ENCODE measurements around the gene HELT.
"Not testable (repeated sequence)": the region's sequence is repeated elsewhere in the genome, so short reads cannot be mapped to it uniquely, and the experiment has no call there.

The HELT gene

DNA sequence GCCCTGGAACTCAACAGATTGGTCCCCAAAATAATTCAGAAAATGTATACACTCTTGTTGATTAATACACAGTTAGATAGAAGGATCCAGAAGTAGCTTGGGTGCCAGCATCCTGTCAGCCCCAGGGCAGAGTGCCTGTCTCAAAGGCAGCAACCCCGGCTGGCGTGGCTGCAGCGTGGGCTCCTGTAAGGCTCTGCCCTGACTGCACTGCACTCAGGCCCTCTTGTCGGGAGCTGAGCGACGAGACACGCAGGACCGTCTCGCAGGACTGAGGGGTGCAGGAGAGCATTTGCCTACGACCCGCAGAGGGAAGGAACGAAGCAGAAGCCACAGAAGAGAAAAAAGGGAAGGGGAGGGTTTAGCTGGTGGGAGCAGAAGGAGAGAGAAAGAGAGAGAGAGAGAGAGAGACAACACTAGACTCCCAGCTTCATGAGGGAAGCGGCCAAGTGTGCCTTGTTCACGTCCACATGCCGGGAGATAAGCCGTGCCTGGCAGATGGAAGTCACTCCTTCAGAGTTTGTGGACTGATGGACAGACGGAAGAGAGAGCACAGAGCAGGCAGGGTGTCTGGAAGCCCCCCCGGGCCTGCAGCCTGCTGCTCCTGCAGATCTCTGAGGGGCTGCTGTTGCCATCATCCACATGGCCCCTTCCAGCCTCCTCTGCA, 38.7 kb upstream of the HELT start:
- DNase-seq (ENCODE audit: low read depth): no peak
- no peak for TF ChIP-seq MYC (IDR thresholded peaks at IDR 0.05; ENCODE audit: low read depth, low read length)
- TF ChIP-seq, protein P1, sequence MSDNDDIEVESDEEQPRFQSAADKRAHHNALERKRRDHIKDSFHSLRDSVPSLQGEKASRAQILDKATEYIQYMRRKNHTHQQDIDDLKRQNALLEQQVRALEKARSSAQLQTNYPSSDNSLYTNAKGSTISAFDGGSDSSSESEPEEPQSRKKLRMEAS (IDR thresholded peaks at IDR 0.05; ENCODE audit: low read depth, low read length): no peak
- TF ChIP-seq POLR2A (IDR thresholded peaks at IDR 0.05; ENCODE audit: extremely low read depth, insufficient read length): no peak
- TF ChIP-seq, protein P2, sequence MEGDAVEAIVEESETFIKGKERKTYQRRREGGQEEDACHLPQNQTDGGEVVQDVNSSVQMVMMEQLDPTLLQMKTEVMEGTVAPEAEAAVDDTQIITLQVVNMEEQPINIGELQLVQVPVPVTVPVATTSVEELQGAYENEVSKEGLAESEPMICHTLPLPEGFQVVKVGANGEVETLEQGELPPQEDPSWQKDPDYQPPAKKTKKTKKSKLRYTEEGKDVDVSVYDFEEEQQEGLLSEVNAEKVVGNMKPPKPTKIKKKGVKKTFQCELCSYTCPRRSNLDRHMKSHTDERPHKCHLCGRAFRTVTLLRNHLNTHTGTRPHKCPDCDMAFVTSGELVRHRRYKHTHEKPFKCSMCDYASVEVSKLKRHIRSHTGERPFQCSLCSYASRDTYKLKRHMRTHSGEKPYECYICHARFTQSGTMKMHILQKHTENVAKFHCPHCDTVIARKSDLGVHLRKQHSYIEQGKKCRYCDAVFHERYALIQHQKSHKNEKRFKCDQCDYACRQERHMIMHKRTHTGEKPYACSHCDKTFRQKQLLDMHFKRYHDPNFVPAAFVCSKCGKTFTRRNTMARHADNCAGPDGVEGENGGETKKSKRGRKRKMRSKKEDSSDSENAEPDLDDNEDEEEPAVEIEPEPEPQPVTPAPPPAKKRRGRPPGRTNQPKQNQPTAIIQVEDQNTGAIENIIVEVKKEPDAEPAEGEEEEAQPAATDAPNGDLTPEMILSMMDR (IDR thresholded peaks at IDR 0.05; ENCODE audit: low read depth, low read length): no peak
- H3K4me3 ChIP-seq (ENCODE audit: low read depth, low read length): no peak overlapping the region

DNA sequence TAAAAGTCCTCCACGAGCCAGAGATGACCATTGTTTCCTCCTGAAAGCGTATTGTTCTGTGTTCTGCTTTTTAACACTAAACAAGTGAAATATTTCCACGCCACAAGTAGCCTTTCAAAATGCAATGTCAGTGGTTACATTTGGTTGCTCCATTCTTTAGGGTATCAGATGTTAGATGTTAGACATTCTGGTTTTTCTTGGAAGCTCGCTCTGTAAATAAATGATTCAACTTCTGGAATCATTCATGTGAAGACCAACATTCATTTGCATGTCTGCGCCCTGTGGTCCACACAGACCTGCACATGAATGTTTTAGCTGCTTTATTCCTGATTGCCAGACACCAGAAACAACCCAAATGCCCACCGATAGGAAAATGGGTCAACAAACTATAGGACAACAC, 38.0 kb upstream of the HELT start:
- TF ChIP-seq, protein P2 (IDR thresholded peaks at IDR 0.05; ENCODE audit: low read depth, low read length): no peak
- TF ChIP-seq, protein P1 (IDR thresholded peaks at IDR 0.05; ENCODE audit: low read depth, low read length): no peak
- TF ChIP-seq POLR2A (IDR thresholded peaks at IDR 0.05; ENCODE audit: extremely low read depth, insufficient read length) (no peak), MYC (IDR thresholded peaks at IDR 0.05; ENCODE audit: low read depth, low read length) (no peak)
- DNase-seq (ENCODE audit: low read depth): no peak
- no peak overlapping the region for H3K4me3 ChIP-seq (ENCODE audit: low read depth, low read length)

DNA sequence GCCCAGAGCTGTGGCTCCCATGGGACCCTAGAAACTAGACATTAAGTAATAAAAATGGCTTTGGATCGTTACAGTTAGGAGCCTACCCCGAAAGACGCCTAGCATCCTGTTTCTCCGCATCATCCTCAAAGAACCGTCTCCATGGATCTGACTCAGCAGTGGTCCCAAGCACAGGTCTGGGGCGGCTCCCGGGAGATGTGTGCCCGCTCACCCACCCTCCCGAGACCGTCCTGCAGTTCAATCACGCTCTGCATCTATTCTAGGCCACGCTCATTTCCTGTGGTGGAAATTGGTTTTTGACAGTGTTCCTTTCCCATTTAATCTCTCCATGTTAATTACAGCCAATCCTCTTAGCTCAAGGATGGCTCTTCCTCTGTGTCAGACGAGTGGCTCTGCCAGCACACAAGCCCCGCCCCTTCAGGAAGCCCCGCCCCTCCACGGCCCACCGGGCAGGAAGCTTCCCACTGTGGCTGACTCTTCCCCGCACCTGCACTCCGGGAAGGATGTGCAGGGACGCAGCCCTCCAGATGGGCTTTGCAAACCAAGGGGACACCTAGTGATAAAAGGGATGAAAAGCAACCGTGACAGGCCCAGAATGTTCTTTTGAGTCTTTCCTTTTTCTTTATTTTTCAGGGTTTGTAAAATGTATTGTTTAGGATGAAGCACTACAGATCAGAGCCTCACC, 34.5 kb upstream of the HELT start:
- DNase-seq (ENCODE audit: low read depth): peak; percentile 74
- H3K4me3 ChIP-seq (ENCODE audit: low read depth, low read length): no peak overlapping the region
- TF ChIP-seq POLR2A (IDR thresholded peaks at IDR 0.05; ENCODE audit: extremely low read depth, insufficient read length): no peak
- TF ChIP-seq, protein P2 (IDR thresholded peaks at IDR 0.05; ENCODE audit: low read depth, low read length): peak; percentile 31

DNA sequence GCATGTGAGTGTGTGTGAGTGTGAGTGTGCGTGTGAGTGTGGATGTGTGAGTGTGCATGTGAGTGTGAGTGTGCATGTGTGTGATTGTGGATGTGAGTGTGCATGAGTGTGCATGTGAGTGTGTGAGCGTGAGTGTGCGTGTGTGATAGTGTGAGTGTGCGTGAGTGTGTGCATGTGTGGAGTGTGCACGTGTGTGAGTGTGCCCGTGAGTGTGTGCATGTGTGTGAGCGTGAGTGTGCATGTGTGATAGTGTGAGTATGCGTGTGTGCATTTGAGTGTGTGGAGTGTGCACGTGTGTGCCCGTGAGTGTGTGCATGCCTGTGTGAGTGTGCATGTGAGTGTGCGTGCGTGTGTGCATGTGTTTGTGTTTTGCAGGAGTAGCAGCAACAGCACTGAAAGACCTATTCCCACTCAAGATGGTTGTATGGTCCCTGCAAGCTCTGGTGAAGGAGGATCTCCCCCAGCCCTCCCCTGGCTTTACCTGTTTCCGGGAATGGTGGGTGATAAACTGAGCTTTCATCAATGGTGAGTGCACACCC, 30.7 kb upstream of the HELT start:
- TF ChIP-seq POLR2A (IDR thresholded peaks at IDR 0.05; ENCODE audit: extremely low read depth, insufficient read length): no peak
- no peak for TF ChIP-seq MYC (IDR thresholded peaks at IDR 0.05; ENCODE audit: low read depth, low read length)
- TF ChIP-seq, protein P2 (IDR thresholded peaks at IDR 0.05; ENCODE audit: low read depth, low read length): no peak
- H3K4me3 ChIP-seq (ENCODE audit: low read depth, low read length): no peak overlapping the region
- no peak for DNase-seq (ENCODE audit: low read depth)

DNA sequence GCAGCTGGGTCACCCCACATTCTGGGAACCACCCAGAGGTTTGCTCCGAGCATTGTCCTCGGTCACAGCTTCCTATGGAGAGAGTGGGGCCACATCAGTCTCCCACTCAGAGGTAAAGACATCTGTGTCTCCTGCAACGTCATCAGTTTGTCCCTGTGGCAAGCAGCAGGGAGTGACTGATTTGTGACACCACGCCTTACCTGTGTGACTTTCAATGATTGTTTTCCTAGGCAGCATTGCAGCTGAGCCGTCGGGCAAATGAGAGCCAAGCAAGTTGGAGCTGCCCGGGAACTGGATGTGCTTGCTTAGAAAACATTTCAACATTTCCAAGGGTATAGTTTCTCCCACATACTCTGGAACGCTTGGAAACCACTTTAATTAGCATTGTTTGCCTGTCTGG, 29.7 kb upstream of the HELT start:
- TF ChIP-seq, protein P2 (IDR thresholded peaks at IDR 0.05; ENCODE audit: low read depth, low read length): no peak
- TF ChIP-seq, protein P1 (IDR thresholded peaks at IDR 0.05; ENCODE audit: low read depth, low read length): no peak
- TF ChIP-seq MYC (IDR thresholded peaks at IDR 0.05; ENCODE audit: low read depth, low read length) (no peak), POLR2A (IDR thresholded peaks at IDR 0.05; ENCODE audit: extremely low read depth, insufficient read length) (no peak)
- no peak overlapping the region for H3K4me3 ChIP-seq (ENCODE audit: low read depth, low read length)
- no peak for DNase-seq (ENCODE audit: low read depth)

DNA sequence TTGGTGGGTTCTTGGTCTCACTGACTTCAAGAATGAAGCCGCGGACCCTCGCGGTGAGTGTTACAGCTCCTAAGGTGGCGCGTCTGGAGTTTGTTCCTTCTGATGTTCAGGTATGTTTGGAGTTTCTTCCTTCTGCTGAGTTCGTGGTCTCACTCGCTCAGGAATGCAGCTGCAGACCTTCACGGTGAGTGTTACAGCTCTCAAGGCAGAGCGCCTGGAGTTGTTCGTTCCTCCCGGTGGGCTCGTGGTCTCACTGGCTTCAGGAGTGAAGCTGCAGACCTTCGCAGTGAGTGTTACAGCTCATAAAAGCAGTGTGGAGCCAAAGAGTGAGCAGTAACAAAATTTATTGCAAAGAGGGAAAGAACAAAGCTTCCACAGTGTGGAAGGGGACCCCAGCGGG, 29.0 kb upstream of the HELT start:
- DNase-seq (ENCODE audit: low read depth); H3K4me3 ChIP-seq (ENCODE audit: low read depth, low read length): not testable (repeated sequence)

DNA sequence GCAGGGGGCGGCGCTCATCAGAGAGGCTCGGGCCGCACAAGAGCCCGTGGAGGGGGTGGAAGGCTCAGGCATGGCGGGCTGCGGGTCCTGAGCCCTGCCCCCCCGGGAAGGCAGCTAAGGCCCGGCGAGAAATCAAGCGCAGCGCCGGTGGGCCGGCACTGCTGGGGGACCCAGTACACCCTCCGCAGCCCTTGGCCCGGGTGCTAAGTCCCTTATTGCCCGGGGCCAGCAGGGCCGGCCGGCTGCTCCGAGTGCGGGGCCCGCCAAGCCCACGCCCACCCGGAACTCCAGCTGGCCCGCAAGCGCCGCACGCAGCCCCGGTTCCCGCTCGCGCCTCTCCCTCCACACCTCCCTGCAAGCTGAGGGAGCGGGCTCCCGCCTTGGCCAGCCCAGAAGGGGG, 28.2 kb upstream of the HELT start:
- not testable (repeated sequence) for H3K4me3 ChIP-seq (ENCODE audit: low read depth, low read length); DNase-seq (ENCODE audit: low read depth)
